Skin epidermis (tissue), 12 donors: ENCODE results near the gene MAGEL2.
A peak's percentile ranks its signal among the peaks of the same experiment; 100 is the strongest.

Experiments used
- H3K27ac ChIP-seq, 21 experiments: fragments of 200-600 bp; sonication (generic) in 11 of 21; one replicate each; pipeline ENCODE4 v1.5.0; 2020; ENCODE audit warnings: mild to moderate bottlenecking in 3 of 21, inconsistent platforms in 2 of 21, moderate library complexity in 2 of 21
- H3K4me3 ChIP-seq, 7 experiments: fragments of 200-600 bp; sonication (generic) in 2 of 7; one replicate each; pipeline ENCODE4 v1.5.0; 2020; ENCODE audit warnings: inconsistent platforms in 2 of 7, mild to moderate bottlenecking in 2 of 7, moderate library complexity in 1 of 7

The MAGEL2 gene

GRCh38 chr15:23647421-23648370, at the start of gene MAGEL2:
Gene MAGEL2, minus strand, starts transcription at chr15:23647867. Its CDS starts 125 bp downstream, at chr15:23647742.
- Histone ChIP-seq H3K4me3 (peak within 1 kb of the TSS in 5 of 7 experiments; percentile 8 to 21 (median 19)), H3K27ac (peak within 1 kb of the TSS in 1 of 21 experiments; percentile 29)

- no peak overlapping the region for H3K4me3 ChIP-seq
- H3K27ac ChIP-seq: no peak overlapping the region
Measured at GRCh38 chr15:23695282-23695681, 47.6 kb upstream of the MAGEL2 start.

GRCh38 chr15:23694592-23694991, 46.9 kb upstream of the MAGEL2 start:
- H3K4me3 ChIP-seq: no peak overlapping the region
- H3K27ac ChIP-seq: no peak overlapping the region

- Histone ChIP-seq H3K4me3 (no peak overlapping the region), H3K27ac (peak overlapping the region in 1 of 21 experiments; percentile 10)
Measured at GRCh38 chr15:23690450-23690852, 42.8 kb upstream of the MAGEL2 start.

GRCh38 chr15:23690015-23690414, 42.3 kb upstream of the MAGEL2 start:
- no peak overlapping the region for H3K4me3 ChIP-seq
- no peak overlapping the region for H3K27ac ChIP-seq

GRCh38 chr15:23687143-23687470, 39.4 kb upstream of the MAGEL2 start, which contains the start of gene NDN:
Gene NDN, minus strand, starts transcription at chr15:23687305. Its CDS starts 88 bp downstream, at chr15:23687217.
- Histone ChIP-seq H3K4me3 (peak within 1 kb of the TSS; percentile 21 to 50 (median 25)), H3K27ac (peak within 1 kb of the TSS in 2 of 21 experiments; percentile 47 to 65)

GRCh38 chr15:23686466-23687142, 38.9 kb upstream of the MAGEL2 start:
- Histone ChIP-seq H3K27ac (peak overlapping the region in 2 of 21 experiments; percentile 47 to 65), H3K4me3 (peak overlapping the region; percentile 21 to 50 (median 25))

- no peak overlapping the region for H3K4me3 ChIP-seq
- no peak overlapping the region for H3K27ac ChIP-seq
Measured at GRCh38 chr15:23671481-23671880, 23.8 kb upstream of the MAGEL2 start.

GRCh38 chr15:23670970-23671369, 23.3 kb upstream of the MAGEL2 start:
- Histone ChIP-seq H3K27ac (no peak overlapping the region), H3K4me3 (no peak overlapping the region)

GRCh38 chr15:23663232-23663631, 15.6 kb upstream of the MAGEL2 start:
- no peak overlapping the region for H3K27ac ChIP-seq
- no peak overlapping the region for H3K4me3 ChIP-seq

- no peak overlapping the region for H3K4me3 ChIP-seq
- H3K27ac ChIP-seq: no peak overlapping the region
Measured at GRCh38 chr15:23648920-23649515, 1.4 kb upstream of the MAGEL2 start.

- peak overlapping the region in 4 of 7 experiments; percentile 8 to 21 (median 18) for H3K4me3 ChIP-seq
- H3K27ac ChIP-seq: peak overlapping the region in 1 of 21 experiments; percentile 29
Measured at GRCh38 chr15:23647001-23647295, 719 bp downstream of the MAGEL2 start.

GRCh38 chr15:23646165-23647000, 1.3 kb downstream of the MAGEL2 start:
- Histone ChIP-seq H3K4me3 (no peak overlapping the region), H3K27ac (no peak overlapping the region)

- no peak overlapping the region for H3K27ac ChIP-seq
- no peak overlapping the region for H3K4me3 ChIP-seq
Measured at GRCh38 chr15:23645371-23646164, 2.1 kb downstream of the MAGEL2 start.

GRCh38 chr15:23644829-23645228, 2.8 kb downstream of the MAGEL2 start:
- no peak overlapping the region for H3K27ac ChIP-seq

GRCh38 chr15:23642413-23643044, 5.1 kb downstream of the MAGEL2 start:
- no peak overlapping the region for H3K27ac ChIP-seq

More at GRCh38 chr15:23644829-23645228, 2.8 kb downstream of the MAGEL2 start:
- H3K4me3 ChIP-seq: no peak overlapping the region

GRCh38 chr15:23634181-23634580, 13.5 kb downstream of the MAGEL2 start:
- H3K27ac ChIP-seq: no peak overlapping the region
- H3K4me3 ChIP-seq: no peak overlapping the region

More at GRCh38 chr15:23642413-23643044, 5.1 kb downstream of the MAGEL2 start:
- no peak overlapping the region for H3K4me3 ChIP-seq

- no peak overlapping the region for H3K27ac ChIP-seq
- no peak overlapping the region for H3K4me3 ChIP-seq
Measured at GRCh38 chr15:23629234-23629805, 18.3 kb downstream of the MAGEL2 start.
